NCI-H2227 treated with DMSO at 0.1 percent for 48 hours (cell line): Measurements from ENCODE around the gene PARP11.
"Not testable (repeated sequence)": the region's sequence is repeated elsewhere in the genome, so short reads cannot be mapped to it uniquely, and the experiment has no call there.

Experiments
- DNase-seq: peaks from one replicate; lab custom pipeline; 2025; lab: John Stamatoyannopoulos, UW

Gene PARP11

DNA sequence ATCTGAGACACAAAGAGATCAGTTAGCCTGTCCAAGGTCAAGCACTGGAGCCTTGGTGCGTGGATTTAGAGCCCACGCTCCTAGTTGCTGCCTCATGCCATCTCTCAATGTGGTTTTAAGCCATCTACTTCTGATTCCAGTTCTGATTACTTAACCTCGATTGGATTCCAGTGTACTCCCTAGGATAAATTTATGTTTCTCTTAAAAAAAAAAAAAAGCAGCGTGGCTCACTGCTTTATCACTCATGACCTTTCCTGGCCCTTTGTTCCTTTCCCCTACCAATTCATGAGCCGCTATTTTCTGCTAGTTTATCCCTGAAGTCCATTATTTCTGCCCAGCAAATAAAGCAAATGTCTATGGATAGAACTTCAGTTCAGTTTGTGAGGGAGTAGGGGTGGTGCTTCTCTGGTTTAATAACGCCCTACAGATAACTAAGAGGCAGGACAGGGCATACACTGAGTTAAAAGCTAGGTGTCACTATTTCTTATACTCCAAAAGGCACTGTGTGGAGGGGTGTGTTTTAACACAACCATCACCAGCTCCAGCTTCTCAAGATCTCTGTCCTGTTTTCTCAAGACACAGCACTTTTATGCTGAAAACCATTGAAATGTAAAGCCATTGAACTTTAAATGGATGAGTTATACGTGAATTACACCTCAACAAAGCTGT lies 9.8 kb upstream of the PARP11 start:
- peak; percentile 23 for DNase-seq

DNA sequence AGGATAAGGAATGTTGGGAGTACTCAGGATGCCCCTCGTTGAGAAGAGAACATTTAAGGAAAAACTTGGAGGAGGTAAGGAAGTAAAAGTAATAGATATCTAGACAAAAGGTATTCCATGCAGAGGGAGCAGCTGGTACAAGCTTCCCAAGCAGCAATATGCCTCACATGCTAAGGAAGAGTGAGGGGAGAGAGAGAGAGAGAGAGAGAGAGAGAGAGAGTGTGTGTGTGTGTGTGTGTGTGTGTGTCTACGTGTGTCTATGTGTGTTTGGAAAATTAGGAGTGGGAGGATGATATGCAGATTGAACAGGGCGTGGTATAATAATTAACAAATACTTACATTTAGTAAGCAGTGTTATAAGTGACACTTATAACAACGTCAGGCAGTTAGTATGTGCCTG lies 9.2 kb upstream of the PARP11 start:
- no peak for DNase-seq

- DNase-seq, result peak; percentile 18
Observed at GRCh38 chr12:3881281-3881950, 8.2 kb upstream of the PARP11 start.

DNA sequence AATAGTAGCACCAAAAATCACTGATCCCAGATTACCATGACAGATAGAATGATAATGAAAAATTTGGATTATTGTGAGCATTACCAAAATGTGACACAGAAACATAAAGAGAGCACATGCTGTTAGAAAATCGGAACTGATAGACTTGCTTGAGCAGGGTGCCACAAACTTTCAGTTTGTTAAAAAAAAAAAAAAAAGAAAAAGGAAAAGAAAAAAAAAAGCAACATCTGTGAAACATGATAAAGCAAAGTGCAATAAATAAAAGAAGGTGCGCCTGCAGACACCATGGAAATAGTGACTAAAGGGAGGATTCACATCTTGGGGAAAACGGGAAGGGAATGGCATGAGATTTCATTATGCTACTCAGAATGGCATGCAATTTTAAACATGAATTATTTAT lies 6.6 kb upstream of the PARP11 start:
- DNase-seq, result no peak

DNA sequence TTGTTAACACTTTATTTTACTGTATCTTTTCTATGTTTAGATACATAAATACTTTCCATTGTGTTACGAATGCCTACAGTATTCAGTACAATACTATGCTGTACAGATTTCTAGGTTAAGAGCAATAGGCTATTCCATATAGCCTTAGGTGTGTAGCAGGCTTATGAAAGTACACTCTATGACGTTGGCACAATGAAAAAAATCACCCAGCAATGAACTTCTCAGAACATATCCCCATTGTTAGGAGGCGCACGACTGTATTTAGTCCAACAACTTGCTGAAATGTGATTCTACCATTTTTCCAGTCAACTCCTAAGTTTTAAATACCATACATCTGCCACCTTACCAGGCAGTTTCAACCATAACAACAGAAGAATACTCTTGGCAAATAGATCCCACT lies 1.8 kb downstream of the PARP11 start:
- DNase-seq, result no peak

DNA sequence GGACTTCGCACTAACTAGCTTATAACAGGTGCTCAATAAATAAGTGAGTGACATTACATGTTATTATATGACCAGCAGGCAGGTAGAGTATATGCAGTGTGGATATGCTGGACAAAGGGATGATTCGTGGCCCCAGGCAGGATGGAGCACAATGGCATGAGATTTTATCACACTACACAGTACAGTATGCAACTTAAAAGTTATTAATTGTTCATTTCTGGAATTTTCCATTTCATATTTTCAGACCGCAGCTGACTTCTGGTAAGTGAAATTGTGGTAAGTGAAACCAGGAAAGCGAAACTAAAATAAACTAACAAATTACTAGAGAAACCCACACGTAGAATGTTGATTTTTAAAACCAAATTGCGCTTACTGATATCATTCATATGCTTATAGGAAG lies 3.3 kb downstream of the PARP11 start:
- DNase-seq, result no peak

DNA sequence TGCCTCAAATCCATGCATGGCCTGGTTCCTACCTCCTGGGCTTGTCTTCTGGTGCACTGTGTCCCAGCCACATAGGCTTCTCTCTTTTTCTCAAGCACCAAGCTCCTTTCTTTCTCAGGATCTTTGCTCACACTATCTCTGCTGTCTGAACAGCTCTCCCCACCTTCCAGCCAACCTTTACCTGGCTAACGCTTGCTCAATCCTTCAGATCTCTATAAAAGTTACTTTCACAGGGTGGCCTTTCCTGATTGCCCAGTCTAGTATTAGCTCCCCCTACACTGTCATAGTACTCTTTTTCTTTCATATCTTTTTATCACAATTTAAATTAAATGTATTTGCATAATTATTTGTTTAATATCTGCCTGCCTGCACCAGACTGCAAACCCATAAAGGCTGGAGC lies 3.8 kb downstream of the PARP11 start:
- DNase-seq, result no peak

GRCh38 chr12:3863756-3864155 lies 9.4 kb downstream of the PARP11 start:
- no peak for DNase-seq

GRCh38 chr12:3842517-3842916 lies 30.7 kb downstream of the PARP11 start:
- DNase-seq, result no peak

DNA sequence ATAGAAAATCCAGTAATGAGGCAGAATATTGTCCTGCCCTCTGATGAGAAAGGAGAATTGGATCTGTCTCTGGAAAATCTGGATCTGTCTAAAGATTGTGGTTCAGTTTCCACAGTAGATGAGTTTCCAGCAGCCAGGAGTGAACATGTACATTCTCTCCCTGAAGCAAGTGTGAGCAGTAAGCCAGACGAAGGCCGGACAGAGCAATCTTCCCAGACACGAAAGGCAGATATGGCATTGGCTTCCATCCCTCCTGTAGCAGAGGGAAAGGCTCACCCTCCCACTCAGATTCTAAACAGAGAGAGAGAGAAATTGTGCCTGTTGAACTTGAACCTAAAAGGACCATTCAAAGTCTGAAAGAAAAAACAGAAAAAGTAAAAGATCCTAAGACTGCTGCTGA lies 31.4 kb downstream of the PARP11 start:
- DNase-seq, result no peak

GRCh38 chr12:3840833-3841232 lies 32.4 kb downstream of the PARP11 start:
- DNase-seq, result not testable (repeated sequence)

GRCh38 chr12:3839745-3840144 lies 33.5 kb downstream of the PARP11 start:
- DNase-seq, result not testable (repeated sequence)

DNA sequence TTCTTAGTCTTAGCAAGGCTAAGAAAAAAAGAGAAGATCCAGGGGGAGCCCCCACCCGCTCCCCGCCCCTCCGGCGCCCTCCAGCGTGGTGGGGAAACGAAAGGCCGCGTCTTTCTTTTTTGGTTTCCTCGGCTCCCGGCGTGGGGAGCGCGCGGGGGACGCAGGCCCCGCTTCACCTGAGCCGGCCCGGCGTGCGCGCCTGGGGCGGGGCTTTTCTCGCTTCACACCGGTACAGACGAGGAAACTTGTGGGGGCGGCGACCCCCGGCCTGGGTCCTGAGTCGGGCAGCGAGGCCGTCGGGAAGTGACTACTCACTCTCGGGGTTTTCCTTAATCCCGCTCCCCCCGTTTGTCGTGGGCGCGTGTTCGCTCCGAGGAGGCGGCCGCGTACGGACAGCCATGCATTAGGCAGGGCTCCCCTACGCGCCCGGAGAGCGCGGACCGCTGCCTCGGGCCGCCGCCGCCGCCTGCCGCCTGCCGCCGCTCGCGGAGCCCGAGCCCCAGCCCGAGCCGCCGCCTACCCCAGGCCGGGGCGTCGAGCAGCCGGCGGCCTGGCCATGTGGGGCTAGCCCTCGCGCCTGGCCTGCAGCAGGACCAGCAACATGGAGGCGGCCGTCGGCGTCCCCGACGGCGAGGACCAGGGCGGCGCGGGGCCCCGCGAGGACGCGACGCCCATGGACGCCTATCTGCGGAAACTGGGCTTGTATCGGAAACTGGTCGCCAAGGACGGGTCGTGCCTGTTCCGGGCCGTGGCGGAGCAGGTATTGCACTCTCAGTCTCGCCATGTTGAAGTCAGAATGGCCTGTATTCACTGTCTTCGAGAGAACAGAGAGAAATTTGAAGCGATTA lies 34.3 kb downstream of the PARP11 start:
- DNase-seq, result not testable (repeated sequence)

- no peak for DNase-seq
Observed at GRCh38 chr12:3838076-3838475, 35.1 kb downstream of the PARP11 start.

GRCh38 chr12:3837049-3837448 lies 36.1 kb downstream of the PARP11 start:
- DNase-seq, result no peak

DNA sequence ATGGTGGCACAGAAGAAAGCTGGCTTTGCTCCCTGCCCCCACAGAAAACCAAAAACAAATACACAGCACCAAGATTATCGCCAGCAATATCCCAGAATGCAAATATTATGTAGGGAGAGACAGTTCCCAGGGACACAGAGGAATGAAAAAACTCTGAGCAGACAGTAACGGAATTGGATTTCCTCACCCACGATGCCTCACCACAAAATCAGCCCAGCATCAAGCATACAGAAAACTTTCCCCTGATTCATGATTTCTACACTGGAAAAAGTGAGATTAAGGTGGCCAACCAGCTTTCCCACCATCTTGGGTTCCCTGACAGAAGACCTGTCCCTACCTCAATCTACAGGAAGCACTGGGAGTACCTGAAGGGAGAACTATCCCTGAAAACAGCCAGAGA lies 36.6 kb downstream of the PARP11 start:
- DNase-seq, result no peak

DNA sequence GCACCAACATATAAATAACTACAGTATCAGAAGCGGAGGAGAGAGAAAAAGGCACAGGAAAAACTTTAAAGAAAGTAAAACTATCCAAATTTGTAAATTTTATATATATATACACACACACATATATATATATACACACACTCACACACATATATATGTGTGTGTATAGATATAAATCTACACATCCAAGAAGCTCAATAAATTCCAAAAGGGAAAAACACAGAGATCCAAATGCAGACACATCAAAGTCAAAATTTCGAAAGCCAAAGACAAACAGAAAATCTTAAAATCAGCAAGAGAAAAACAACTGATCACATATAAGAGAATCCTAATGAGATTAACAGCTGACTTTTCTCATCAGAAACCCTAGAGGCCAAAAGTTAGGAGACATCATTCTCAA lies 37.3 kb downstream of the PARP11 start:
- DNase-seq, result no peak

DNA sequence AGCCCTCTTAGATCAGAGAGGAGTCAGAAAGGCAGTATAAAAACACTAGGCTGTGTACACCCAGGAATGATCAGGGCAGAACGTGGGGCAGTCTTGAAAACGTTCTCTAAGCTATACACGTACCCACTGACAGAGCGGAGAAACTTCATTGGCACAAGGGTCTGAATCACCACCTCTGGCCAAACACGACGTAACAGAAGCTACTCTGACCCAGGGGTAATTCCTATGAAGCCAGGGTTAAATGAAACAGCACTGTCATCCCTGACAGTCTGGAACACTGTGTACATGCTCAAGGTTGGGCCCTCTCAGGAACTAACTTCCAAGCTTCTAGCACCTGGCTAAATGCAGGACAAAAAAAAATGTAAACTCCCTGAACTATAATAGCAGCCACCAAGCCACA lies 38.4 kb downstream of the PARP11 start:
- no peak for DNase-seq

DNA sequence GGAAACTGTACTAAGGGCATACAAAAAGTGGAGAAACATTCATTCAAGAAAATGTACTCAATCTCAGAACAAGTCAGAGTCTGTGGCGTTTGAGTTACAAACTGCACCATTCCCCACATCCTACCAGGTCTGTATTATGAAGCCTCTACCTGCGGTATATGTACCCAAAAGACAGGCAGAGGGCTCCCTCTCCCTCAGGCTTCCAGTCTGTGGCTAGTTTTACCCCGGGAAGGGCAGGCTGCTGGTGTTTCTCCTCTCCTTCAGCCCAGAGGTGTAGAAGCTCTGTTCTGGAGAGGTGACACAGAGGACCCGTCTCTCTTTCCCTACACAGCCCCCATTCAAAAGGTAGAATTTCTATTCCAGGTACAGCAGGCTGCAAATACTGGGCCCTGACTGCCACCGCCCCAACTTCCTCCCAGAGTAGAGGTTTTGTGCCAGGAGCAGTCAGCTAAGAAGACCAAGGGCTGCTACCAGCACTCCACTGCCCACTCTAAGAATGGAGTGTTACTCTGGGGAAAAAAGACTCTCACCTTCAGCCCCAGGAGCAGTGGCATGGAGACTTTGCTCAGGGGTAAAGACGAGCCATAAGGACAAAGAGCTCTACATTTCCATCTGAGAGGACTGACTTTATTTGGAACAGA lies 39.4 kb downstream of the PARP11 start:
- no peak for DNase-seq

DNA sequence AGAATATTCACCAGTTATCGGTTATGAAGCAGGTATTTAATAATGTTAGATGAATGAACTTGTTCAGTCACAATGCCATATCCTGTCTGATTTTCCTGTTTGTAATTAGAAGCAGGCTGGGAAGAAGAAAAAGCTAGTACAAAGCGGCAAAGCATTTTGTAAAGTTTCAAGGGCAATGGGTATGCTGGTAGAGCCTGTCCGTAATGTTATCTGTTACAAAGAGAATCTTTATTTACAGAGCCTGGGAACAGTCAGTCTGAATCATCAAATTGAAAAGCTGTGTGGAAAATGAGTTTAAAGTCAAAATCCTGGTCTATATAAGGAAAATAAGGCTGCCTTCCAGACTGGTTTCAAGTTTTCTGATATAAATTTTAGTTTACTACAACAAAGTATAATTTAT lies 40.5 kb downstream of the PARP11 start:
- DNase-seq, result no peak

DNA sequence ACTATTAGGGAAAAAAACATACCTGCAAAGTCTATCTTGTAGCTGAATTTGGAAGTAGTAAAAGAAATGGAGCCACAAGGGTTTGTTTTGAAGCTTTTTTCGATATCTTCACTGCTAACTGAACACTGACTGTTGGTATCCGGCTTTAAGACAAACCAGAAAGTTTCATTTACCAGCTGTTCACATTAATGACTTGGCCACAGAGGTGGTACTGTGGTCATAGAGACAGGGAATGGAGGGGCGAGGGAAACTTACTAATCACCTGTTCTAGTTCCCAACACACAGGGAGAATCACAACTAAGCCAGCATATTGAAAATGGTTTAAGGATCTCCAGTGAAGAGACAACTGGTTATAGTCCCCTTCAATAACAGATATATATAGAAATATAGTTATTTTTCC lies 44.3 kb downstream of the PARP11 start:
- DNase-seq, result no peak

DNA sequence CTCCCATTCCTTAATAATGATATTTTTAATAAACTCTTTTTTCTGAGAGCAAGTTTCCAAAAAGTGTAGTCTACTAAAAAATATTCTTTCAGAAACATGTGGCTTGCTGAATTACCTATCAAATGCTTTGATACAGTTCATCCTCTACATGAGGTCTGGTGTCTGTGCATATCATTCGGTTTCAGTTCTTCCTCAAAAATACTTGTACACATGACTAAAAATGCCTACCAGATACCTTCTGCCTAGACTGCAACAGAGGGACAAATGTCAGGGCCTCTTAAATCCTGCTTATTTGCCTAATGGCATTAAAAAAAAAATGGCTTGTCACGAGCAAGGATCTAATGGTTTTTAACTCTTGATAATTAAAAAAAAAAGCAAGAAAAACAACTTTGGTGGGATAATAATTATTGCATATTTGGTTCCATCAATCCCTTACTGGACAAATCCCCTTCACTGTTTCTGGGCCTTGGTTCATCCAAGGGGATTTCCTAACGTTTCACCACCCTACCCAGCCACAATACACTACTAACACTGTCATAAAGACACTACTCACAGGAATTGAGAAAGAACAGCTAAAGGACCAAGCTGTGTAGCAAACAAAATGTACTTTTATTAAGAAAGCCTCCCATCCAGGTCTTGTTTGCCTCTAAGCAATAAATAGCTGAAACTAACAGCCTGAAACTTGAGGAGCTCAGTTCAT lies 45.7 kb downstream of the PARP11 start:
- no peak for DNase-seq
